Right ventricle myocardium superior (tissue), 1 donor: ENCODE results near the gene PGGHG. TPM values are rescaled to one million over a fixed set of nuclear protein-coding genes. Genes with fewer than 3 reads are reported as not detected.
"Not testable (repeated sequence)": the region's sequence is repeated elsewhere in the genome, so short reads cannot be mapped to it uniquely, and the experiment has no call there.

Source experiments
- ATAC-seq: fragments of 200-7000 bp; cut with Tn5 transposase; one replicate; pipeline ENCODE4 v1.9.1; 2020; ENCODE audit warnings: mild to moderate bottlenecking; ENCODE audit not compliant: poor library complexity
- DNase-seq: peaks from one replicate; pipeline ENCODE4 v3.0.0-alpha.2; 2020
- intact Hi-C: fragments of 100-400 bp; cut with DNase I; formaldehyde crosslinking; loops from one replicate; pipeline ENCODE4 v1.11.2; 2022
- total RNA-seq: library from RNA; stranded (reverse); fragmentation: NEBNext Ultra II Directional; extraction: Animal tissue kit (Norgen Biotek cat#: 25700); gene quantifications from one replicate; pipeline ENCODE4 v1.2.1, GENCODE V29; 2021
- donor health status: DM: no; HTN: yes; CAD: no; lungs with severe emphysema.

Gene PGGHG
- total RNA-seq, 1 donor from 2014 or later, result 6.1 TPM

- DNase-seq (no peak), ATAC-seq (no peak)
- intact Hi-C loops, result no loop called here
Observed at GRCh38 chr11:266676-267439, 22.1 kb upstream of the PGGHG start.

DNA sequence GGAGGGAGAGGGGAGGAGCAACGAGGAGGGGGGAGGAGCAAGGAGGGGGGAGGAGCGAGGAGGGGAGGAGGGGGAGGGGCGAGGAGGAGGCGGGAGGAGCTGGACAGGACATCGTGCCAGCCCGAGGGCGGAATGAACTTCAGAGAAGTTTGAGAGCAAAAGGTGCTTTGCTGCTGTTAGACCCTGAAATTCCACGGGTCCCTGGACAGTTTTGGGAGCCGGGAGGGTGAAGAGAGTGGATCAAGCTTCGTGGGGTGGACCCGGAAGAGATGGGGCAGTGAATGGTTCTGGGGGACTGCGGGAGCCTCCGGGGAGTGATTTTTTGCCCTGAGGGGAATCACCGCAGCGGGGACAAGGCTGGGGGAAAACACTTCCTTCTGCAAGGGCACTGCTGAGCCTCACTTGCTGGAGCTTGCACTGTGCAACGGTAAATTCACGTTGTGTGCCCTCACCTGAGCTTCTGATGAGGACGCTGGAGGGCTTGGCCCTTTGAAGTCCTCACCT is 21.4 kb upstream of the PGGHG start:
- peak; percentile 71 for DNase-seq
- ATAC-seq, result peak; percentile 53
- intact Hi-C loops, result no loop called here

DNA sequence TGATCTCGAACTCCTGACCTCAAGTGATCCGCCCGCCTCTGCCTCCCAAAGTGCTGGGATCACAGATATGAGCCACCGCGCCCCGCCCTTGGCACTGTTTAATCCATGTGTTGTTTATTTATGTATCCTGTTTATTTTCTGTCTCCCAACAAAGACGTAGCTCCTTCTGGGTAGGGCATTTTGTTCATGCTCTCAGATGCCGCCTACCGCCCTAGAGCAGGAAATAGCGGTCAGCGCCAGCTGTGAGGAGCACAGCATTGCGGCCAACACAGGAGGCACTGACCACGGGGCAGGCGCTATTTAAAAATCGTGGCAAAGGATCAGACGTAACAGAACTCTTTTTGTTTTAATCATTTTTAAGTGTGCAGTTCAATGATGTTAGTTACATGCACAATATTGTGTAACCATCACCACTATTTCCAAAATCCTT is 20.2 kb upstream of the PGGHG start:
- peak; percentile 81 for DNase-seq

DNA sequence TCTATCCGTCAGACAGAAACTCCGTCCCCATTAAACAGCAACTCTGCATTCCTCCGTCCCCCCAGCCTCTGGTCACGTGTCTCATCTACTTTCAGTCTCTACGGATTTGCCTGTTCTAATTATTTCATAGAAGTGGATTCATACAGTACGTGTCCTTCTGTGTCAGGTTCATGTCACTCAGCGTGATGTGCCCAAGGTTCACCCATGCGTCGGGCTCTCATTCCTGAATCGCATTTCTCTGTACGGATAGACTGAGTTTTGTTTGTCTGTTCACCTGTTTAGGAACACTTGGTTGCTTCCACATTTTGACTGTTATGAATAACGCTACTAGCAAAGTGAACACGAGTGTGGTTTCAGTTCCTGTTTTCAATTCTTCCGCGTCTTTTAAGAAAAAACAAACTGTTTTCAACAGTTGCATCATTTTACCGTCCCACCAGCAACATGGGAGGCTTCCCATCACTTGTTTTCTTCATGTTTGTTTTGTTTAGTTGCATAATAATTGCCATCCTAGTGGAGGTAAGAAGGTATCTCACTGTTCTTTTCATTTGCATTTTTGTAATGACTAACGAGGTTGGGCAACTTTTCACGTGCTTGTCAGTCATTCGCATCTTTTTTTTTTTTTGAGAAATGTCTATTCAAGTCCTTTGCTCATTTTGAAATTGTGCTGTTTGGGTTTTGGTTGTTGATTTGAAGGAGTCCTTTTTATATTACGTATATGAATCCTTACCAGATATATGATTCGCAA is 19.6 kb upstream of the PGGHG start:
- ATAC-seq, result peak; percentile 55
- no peak for DNase-seq
- intact Hi-C loops, result no loop called here

More for the DNA sequence above, 20.2 kb upstream of the PGGHG start:
- peak; percentile 83 for ATAC-seq
- intact Hi-C loops, result not testable (repeated sequence)

DNA sequence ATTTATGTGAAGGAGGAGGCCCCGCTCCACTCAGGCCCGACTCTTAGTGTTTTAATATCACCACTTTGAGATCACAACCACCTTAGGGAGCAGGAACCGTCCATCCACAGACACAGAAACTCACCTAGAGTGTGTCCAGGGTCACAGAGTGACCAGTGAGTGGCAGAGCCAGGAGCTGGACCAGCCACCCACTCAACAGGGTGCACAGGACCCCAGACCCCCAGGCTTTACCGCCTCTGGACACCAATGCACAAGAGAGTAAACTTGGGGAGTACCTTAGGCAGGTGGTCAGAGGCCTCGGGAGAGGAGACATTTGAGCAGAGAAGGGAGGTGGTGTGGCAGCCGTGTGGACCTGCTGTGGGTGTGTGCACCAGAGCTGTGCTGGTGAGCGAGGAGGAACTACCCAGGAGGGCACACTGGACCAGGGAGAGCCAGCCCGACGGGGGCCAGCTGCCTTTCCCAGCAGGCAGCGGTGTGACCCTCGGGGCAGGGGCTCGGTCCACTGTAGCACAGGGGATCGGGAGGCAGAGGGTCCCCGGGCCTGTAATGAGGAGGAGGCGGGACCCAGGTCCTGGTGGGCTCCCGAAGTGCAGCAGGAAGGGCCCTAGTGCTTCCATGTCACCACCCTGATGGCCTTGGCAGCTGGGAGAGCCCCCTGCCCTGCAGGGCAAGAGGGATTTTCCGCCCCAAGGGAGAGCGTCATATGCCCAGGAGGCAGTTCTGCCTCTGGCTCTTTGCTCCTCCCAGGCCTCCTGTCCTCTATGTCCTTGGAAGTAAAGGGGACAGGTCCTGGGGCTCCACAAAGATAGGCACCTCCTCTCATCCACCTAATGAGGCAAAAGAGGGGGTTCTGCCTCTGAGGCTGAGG is 18.2 kb upstream of the PGGHG start:
- intact Hi-C loops, result no loop called here
- DNase-seq, result no peak
- ATAC-seq, result no peak

GRCh38 chr11:271319-271715 is 17.6 kb upstream of the PGGHG start:
- intact Hi-C loops, result no loop called here
- ATAC-seq (no peak), DNase-seq (no peak)

DNA sequence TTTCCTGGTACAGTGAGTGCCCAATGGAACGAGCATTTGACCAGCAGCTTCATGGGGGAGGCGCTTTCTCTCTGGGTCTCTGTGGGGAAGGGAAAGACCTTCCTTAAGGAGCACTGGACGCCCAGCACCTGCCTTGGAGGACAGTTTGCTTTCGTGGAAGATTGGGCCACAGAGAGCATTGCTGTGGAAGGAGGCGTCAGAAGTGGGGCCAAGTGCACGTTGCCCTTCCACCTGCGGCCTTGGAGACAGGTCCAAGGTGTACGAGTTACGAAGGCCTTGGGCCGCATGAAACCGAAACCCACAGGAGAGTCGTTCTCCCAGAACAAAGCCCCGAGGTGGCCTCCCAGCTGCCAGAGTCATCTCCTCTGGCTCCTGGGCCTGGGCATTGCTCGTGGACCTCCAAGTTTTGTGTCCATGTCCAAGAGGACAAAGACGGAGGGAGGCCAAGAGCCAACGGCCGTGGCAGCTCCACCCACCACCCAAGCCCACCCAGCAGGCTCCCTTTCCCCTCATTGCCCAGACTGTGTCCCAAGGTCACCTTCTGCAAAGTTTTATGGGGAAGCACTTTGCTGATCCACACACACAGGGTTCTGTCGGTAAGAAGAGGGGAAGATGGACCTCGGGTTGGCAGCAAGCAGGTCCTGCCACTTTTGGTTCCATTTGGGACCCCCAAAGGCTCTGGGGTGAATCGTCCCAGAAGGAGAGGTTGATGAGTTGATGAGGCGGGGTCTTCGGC is 16.6 kb upstream of the PGGHG start:
- intact Hi-C loops, result no loop called here
- ATAC-seq, result no peak
- no peak for DNase-seq

- no peak for DNase-seq
- intact Hi-C loops, result no loop called here
- no peak for ATAC-seq
Observed at GRCh38 chr11:272931-273198, 16.1 kb upstream of the PGGHG start.

DNA sequence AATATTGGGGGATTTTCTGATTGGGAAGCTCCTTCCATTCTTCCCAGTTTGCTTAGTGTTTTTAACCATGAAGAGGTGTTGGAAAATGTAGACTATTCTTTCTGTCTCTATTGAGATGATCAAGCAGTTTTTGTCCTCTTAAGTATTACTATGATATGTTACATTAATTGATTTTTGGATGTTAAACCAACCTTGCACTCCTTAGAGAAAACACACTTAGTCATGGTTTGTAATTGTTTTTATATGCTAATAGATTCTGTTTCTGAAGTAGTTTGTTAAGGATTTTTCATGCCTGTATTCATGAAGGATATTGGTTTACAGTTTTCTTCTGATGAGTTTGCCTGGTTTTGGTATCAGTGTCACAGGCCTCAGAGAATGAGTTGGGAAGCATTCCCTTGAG is 12.7 kb upstream of the PGGHG start:
- intact Hi-C loops, result no loop called here

GRCh38 chr11:278001-278951 is 10.7 kb upstream of the PGGHG start, which contains the start of gene NLRP6:
NLRP6 (plus strand) TSS chr11:278407; CDS start chr11:278570, 163 bp downstream.
- intact Hi-C loops, result no loop called here
- ATAC-seq (no peak), DNase-seq (peak; percentile 35)

More for the DNA sequence above, 12.7 kb upstream of the PGGHG start:
- ATAC-seq (no peak), DNase-seq (no peak)

DNA sequence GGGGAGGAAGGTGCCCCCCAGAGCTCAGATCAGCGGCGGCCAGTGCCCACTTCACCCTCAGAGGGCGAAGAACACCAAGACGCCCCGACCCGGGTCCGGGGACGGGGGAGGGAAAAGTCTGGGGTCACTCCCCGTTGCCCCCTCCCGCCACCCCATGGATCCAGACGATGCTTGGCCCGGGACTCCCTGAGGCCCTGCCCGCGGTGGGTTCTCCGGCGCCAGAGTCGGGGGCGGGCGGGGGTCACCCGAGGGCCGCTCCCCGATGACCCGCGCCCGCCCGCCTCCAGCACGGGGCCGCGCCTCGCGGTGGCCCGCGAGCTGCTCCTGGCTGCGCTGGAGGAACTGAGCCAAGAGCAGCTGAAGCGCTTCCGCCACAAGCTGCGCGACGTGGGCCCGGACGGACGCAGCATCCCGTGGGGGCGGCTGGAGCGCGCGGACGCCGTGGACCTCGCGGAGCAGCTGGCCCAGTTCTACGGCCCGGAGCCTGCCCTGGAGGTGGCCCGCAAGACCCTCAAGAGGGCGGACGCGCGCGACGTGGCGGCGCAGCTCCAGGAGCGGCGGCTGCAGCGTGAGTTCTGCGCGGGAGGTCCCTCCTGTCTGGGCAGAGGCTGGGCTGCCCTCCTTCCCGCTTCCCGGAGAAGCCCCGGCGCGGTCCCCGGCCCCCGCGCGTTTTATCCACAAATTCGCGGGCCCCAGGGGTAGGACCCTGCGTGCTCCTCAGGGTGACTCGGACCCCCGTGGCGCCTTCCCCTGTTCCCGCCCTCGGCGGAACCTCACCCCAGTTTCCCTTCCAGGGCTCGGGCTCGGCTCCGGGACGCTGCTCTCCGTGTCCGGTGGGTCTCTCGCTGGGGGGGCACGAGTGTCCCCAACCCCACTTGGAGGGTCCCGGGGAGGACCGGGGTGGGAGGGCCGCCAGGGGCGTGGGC is 9.6 kb upstream of the PGGHG start:
- DNase-seq (peak; percentile 48), ATAC-seq (peak; percentile 61)
- intact Hi-C loops, result no loop called here

DNA sequence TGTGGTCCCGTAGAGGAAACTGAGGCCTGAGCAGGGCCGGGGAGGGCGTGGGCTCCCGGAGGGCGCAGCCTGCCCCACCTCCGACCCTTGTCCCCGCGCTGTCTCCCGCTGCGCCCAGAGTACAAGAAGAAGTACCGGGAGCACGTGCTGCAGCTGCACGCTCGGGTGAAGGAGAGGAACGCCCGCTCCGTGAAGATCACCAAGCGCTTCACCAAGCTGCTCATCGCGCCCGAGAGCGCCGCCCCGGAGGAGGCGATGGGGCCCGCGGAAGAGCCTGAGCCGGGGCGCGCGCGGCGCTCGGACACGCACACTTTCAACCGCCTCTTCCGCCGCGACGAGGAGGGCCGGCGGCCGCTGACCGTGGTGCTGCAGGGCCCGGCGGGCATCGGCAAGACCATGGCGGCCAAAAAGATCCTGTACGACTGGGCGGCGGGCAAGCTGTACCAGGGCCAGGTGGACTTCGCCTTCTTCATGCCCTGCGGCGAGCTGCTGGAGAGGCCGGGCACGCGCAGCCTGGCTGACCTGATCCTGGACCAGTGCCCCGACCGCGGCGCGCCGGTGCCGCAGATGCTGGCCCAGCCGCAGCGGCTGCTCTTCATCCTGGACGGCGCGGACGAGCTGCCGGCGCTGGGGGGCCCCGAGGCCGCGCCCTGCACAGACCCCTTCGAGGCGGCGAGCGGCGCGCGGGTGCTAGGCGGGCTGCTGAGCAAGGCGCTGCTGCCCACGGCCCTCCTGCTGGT is 8.8 kb upstream of the PGGHG start:
- peak; percentile 40 for ATAC-seq
- intact Hi-C loops, result no loop called here
- DNase-seq, result peak; percentile 62

DNA sequence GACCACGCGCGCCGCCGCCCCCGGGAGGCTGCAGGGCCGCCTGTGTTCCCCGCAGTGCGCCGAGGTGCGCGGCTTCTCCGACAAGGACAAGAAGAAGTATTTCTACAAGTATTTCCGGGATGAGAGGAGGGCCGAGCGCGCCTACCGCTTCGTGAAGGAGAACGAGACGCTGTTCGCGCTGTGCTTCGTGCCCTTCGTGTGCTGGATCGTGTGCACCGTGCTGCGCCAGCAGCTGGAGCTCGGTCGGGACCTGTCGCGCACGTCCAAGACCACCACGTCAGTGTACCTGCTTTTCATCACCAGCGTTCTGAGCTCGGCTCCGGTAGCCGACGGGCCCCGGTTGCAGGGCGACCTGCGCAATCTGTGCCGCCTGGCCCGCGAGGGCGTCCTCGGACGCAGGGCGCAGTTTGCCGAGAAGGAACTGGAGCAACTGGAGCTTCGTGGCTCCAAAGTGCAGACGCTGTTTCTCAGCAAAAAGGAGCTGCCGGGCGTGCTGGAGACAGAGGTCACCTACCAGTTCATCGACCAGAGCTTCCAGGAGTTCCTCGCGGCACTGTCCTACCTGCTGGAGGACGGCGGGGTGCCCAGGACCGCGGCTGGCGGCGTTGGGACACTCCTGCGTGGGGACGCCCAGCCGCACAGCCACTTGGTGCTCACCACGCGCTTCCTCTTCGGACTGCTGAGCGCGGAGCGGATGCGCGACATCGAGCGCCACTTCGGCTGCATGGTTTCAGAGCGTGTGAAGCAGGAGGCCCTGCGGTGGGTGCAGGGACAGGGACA is 8.0 kb upstream of the PGGHG start:
- ATAC-seq (no peak), DNase-seq (peak; percentile 63)

GRCh38 chr11:281486-282161 is 7.3 kb upstream of the PGGHG start:
- intact Hi-C loops, result no loop called here
- peak; percentile 29 for DNase-seq

More for the DNA sequence above, 8.0 kb upstream of the PGGHG start:
- intact Hi-C loops, result no loop called here

More at GRCh38 chr11:281486-282161, 7.3 kb upstream of the PGGHG start:
- no peak for ATAC-seq
